A673 (cell line): Measurements from ENCODE around the gene TFEC.

Source experiments
- CTCF ChIP-seq: fragments of 300-800, 200-600 bp; sonication (generic); conservative IDR thresholded peaks from 2 replicates; pipeline ENCODE4 v1.5.1; 2017; ENCODE audit warnings: low read depth, mild to moderate bottlenecking, antibody characterized with exemption, low read length, moderate library complexity, mixed read lengths
- EZH2 ChIP-seq: fragments of 200-600 bp; sonication (generic); IDR thresholded peaks from 2 replicates; pipeline ENCODE4 v1.6.1; 2017; ENCODE audit warnings: borderline replicate concordance, low read depth, mild to moderate bottlenecking, mixed read lengths, antibody characterized with exemption, low read length; ENCODE audit not compliant: poor library complexity, severe bottlenecking

- TF ChIP-seq CTCF (no peak), EZH2 (no peak)
These were observed 32.1 kb upstream of the TFEC start for GRCh38 chr7:116062666-116063065.
